DND-41 (cell line): ENCODE results near the gene PLXNC1.

Source experiments
- CTCF ChIP-seq: IDR thresholded peaks from 2 replicates; pipeline ENCODE4 v1.5.1; 2012; ENCODE audit warnings: borderline replicate concordance, low read length, moderate library complexity, mild to moderate bottlenecking; ENCODE audit not compliant: poor library complexity, severe bottlenecking; ENCODE audit errors: extremely low read depth
- EZH2 ChIP-seq: IDR thresholded peaks from 3 replicates; pipeline ENCODE4 v1.6.1; 2012; ENCODE audit warnings: borderline replicate concordance, low read depth, mild to moderate bottlenecking, moderate library complexity, low read length, inconsistent platforms; ENCODE audit not compliant: severe bottlenecking

GRCh38 chr12:94244165-94245133, 96.1 kb downstream of the PLXNC1 start:
- no peak for TF ChIP-seq CTCF
- no peak for TF ChIP-seq EZH2
